ENCODE measurements around the gene CTU2.

Gene CTU2

GRCh38 chr16:88695753-88696152 is 10.6 kb upstream of the CTU2 start:
- no peaks in the 10 kb centered on the region for H3K9me3 Mint-ChIP-seq
- peak overlapping the region in 1 of 2 donors; percentile 90 for H3K27ac Mint-ChIP-seq
- peaks cover 3 to 43% of the 10 kb centered on the region in 2 donors for H3K4me1 Mint-ChIP-seq (ENCODE audit: low read depth in 2 of 2)
- H3K27me3 Mint-ChIP-seq = no peaks in the 10 kb centered on the region
- no peak overlapping the region for H3K4me3 Mint-ChIP-seq
- ATAC-seq (replicated peaks) (no peak), DNase-seq (no peak)
- peaks cover 74% of the 10 kb centered on the region for H3K36me3 Mint-ChIP-seq (ENCODE audit: insufficient read depth)

- no peaks in the 10 kb centered on the region for H3K27me3 Mint-ChIP-seq
- no peak overlapping the region for H3K4me3 Mint-ChIP-seq
- H3K9me3 Mint-ChIP-seq = no peaks in the 10 kb centered on the region
- no peak for ATAC-seq (replicated peaks)
- H3K27ac Mint-ChIP-seq = peak overlapping the region in 1 of 2 donors; percentile 76
- H3K4me1 Mint-ChIP-seq (ENCODE audit: low read depth in 2 of 2) = peaks cover 0 to 43% of the 10 kb centered on the region in 2 donors
- no peak for DNase-seq
- peaks cover 81% of the 10 kb centered on the region for H3K36me3 Mint-ChIP-seq (ENCODE audit: insufficient read depth)
Observed at GRCh38 chr16:88696441-88696840, 9.9 kb upstream of the CTU2 start.

GRCh38 chr16:88697116-88697830 is 9.0 kb upstream of the CTU2 start:
- peak overlapping the region in 1 of 2 donors; percentile 71 for H3K4me3 Mint-ChIP-seq
- H3K27me3 Mint-ChIP-seq = no peaks in the 10 kb centered on the region
- peaks cover 86% of the 10 kb centered on the region for H3K36me3 Mint-ChIP-seq (ENCODE audit: insufficient read depth)
- H3K4me1 Mint-ChIP-seq (ENCODE audit: low read depth in 2 of 2) = peaks cover 0 to 45% of the 10 kb centered on the region in 2 donors
- no peak for DNase-seq
- peak overlapping the region; percentile 65 to 76 for H3K27ac Mint-ChIP-seq
- no peaks in the 10 kb centered on the region for H3K9me3 Mint-ChIP-seq
- ATAC-seq (replicated peaks) = no peak

- peaks cover 4 to 46% of the 10 kb centered on the region in 2 donors for H3K4me1 Mint-ChIP-seq (ENCODE audit: low read depth in 2 of 2)
- peak overlapping the region; percentile 65 to 76 for H3K27ac Mint-ChIP-seq
- peak overlapping the region in 1 of 2 donors; percentile 71 for H3K4me3 Mint-ChIP-seq
- no peaks in the 10 kb centered on the region for H3K27me3 Mint-ChIP-seq
- DNase-seq (no peak), ATAC-seq (replicated peaks) (no peak)
- peaks cover 90% of the 10 kb centered on the region for H3K36me3 Mint-ChIP-seq (ENCODE audit: insufficient read depth)
- H3K9me3 Mint-ChIP-seq = no peaks in the 10 kb centered on the region
Observed at GRCh38 chr16:88697831-88698615, 8.3 kb upstream of the CTU2 start.

- no peaks in the 10 kb centered on the region for H3K9me3 Mint-ChIP-seq
- ATAC-seq (replicated peaks) (no peak), DNase-seq (no peak)
- peak overlapping the region in 1 of 2 donors; percentile 46 for H3K27ac Mint-ChIP-seq
- H3K4me1 Mint-ChIP-seq (ENCODE audit: low read depth in 2 of 2) = peaks cover 4 to 52% of the 10 kb centered on the region in 2 donors
- no peaks in the 10 kb centered on the region for H3K27me3 Mint-ChIP-seq
- no peak overlapping the region for H3K4me3 Mint-ChIP-seq
- peaks cover 94% of the 10 kb centered on the region for H3K36me3 Mint-ChIP-seq (ENCODE audit: insufficient read depth)
Observed at GRCh38 chr16:88698646-88699045, 7.7 kb upstream of the CTU2 start.

- Mint-ChIP-seq H3K27ac (peak overlapping the region in 1 of 2 donors; percentile 46), H3K36me3 (ENCODE audit: insufficient read depth) (peaks cover 96% of the 10 kb centered on the region), H3K4me1 (ENCODE audit: low read depth in 2 of 2) (peaks cover 10 to 56% of the 10 kb centered on the region in 2 donors), H3K9me3 (no peaks in the 10 kb centered on the region), H3K27me3 (no peaks in the 10 kb centered on the region), H3K4me3 (peak overlapping the region in 1 of 2 donors; percentile 100)
- ATAC-seq (replicated peaks) (no peak), DNase-seq (no peak)
Observed at GRCh38 chr16:88699180-88699579, 7.1 kb upstream of the CTU2 start.

GRCh38 chr16:88700322-88700635 is 6.0 kb upstream of the CTU2 start:
- Mint-ChIP-seq H3K4me1 (ENCODE audit: low read depth in 2 of 2) (peaks cover 15 to 57% of the 10 kb centered on the region in 2 donors), H3K27ac (peak overlapping the region; percentile 95 to 99), H3K9me3 (no peaks in the 10 kb centered on the region), H3K27me3 (no peaks in the 10 kb centered on the region), H3K4me3 (peak overlapping the region; percentile 95 to 100), H3K36me3 (ENCODE audit: insufficient read depth) (peaks cover 96% of the 10 kb centered on the region)
- DNase-seq (no peak), ATAC-seq (replicated peaks) (no peak)

GRCh38 chr16:88700636-88701482 is 5.4 kb upstream of the CTU2 start:
- Mint-ChIP-seq H3K27ac (peak overlapping the region; percentile 95 to 99), H3K27me3 (no peaks in the 10 kb centered on the region), H3K4me1 (ENCODE audit: low read depth in 2 of 2) (peaks cover 17 to 60% of the 10 kb centered on the region in 2 donors), H3K4me3 (peak overlapping the region; percentile 95 to 100), H3K36me3 (ENCODE audit: insufficient read depth) (peaks cover 100% of the 10 kb centered on the region), H3K9me3 (no peaks in the 10 kb centered on the region)
- peak; percentile 77 for ATAC-seq (replicated peaks)
- DNase-seq = peak; percentile 80 to 97 (median 96)

- H3K4me3 Mint-ChIP-seq = peak overlapping the region; percentile 95 to 100
- H3K27me3 Mint-ChIP-seq = no peaks in the 10 kb centered on the region
- H3K27ac Mint-ChIP-seq = peak overlapping the region; percentile 95 to 99
- peaks cover 18 to 60% of the 10 kb centered on the region in 2 donors for H3K4me1 Mint-ChIP-seq (ENCODE audit: low read depth in 2 of 2)
- peaks cover 93% of the 10 kb centered on the region for H3K36me3 Mint-ChIP-seq (ENCODE audit: insufficient read depth)
- no peak for ATAC-seq (replicated peaks)
- no peak for DNase-seq
- no peaks in the 10 kb centered on the region for H3K9me3 Mint-ChIP-seq
Observed at GRCh38 chr16:88701581-88702370, 4.5 kb upstream of the CTU2 start.

- peaks cover 25 to 65% of the 10 kb centered on the region in 2 donors for H3K4me1 Mint-ChIP-seq (ENCODE audit: low read depth in 2 of 2)
- no peak for ATAC-seq (replicated peaks)
- H3K36me3 Mint-ChIP-seq (ENCODE audit: insufficient read depth) = peaks cover 85% of the 10 kb centered on the region
- peak overlapping the region; percentile 95 to 99 for H3K27ac Mint-ChIP-seq
- no peaks in the 10 kb centered on the region for H3K9me3 Mint-ChIP-seq
- H3K27me3 Mint-ChIP-seq = no peaks in the 10 kb centered on the region
- no peak for DNase-seq
- H3K4me3 Mint-ChIP-seq = peak overlapping the region; percentile 95 to 100
Observed at GRCh38 chr16:88702371-88703210, 3.7 kb upstream of the CTU2 start.

- H3K9me3 Mint-ChIP-seq = no peaks in the 10 kb centered on the region
- DNase-seq (peak; percentile 52 to 78 (median 75)), ATAC-seq (replicated peaks) (peak; percentile 38)
- H3K4me3 Mint-ChIP-seq = peak overlapping the region; percentile 95 to 100
- peaks cover 74% of the 10 kb centered on the region for H3K36me3 Mint-ChIP-seq (ENCODE audit: insufficient read depth)
- H3K27me3 Mint-ChIP-seq = no peaks in the 10 kb centered on the region
- H3K4me1 Mint-ChIP-seq (ENCODE audit: low read depth in 2 of 2) = peaks cover 25 to 62% of the 10 kb centered on the region in 2 donors
- H3K27ac Mint-ChIP-seq = peak overlapping the region; percentile 95 to 99
Observed at GRCh38 chr16:88703486-88704309, 2.6 kb upstream of the CTU2 start.

All from effector memory CD8-positive, alpha-beta T cell (primary cell).